ENCODE measurements around the gene PAXX. TPM values are rescaled to one million over a fixed set of nuclear protein-coding genes. Genes with fewer than 3 reads are reported as not detected.
A peak's percentile ranks its signal among the peaks of the same experiment; 100 is the strongest.

Gene PAXX
- total and polyA plus RNA-seq, 9 of the 15 experiments (the other 6 are each of a cell fraction or from before 2014, with no cell fraction given) = 1.2 to 175 (median 38.5) TPM

DNA sequence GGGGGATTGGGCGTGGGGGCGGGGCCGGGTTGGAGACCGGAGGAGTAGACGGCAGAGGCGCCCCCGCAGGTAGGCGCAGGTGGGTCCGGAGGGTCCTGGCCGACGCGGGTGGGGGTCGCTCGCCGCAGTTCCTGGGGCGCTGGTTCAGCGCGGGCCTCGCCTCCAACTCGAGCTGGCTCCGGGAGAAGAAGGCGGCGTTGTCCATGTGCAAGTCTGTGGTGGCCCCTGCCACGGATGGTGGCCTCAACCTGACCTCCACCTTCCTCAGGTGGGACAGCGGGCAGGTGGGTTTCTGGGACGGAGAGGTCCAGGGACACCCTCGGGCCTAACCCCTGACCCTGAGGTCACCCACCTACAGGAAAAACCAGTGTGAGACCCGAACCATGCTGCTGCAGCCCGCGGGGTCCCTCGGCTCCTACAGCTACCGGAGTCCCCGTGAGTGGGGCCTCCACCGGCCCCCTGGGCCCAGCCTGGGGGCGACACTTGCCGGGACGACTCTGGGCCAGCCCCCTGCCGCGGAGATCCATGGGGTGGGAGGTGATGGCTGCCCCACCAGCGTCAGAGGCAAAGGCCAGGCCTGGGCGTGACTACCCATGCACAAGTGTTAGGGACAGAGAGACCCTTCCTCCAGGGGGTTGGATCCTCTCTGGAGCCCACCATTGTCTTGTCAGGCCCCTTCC, 13.2 kb upstream of the PAXX start (continued):
- TF ChIP-seq, protein P1, sequence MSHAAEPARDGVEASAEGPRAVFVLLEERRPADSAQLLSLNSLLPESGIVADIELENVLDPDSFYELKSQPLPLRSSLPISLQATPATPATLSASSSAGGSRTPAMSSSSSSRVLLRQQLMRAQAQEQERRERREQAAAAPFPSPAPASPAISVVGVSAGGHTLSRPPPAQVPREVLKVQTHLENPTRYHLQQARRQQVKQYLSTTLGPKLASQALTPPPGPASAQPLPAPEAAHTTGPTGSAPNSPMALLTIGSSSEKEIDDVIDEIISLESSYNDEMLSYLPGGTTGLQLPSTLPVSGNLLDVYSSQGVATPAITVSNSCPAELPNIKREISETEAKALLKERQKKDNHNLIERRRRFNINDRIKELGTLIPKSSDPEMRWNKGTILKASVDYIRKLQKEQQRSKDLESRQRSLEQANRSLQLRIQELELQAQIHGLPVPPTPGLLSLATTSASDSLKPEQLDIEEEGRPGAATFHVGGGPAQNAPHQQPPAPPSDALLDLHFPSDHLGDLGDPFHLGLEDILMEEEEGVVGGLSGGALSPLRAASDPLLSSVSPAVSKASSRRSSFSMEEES (CRISPR knock-in tag; IDR thresholded peaks at IDR 0.05) = no peak
- no peak for TF ChIP-seq ASH1L (IDR thresholded peaks at IDR 0.05; ENCODE audit: borderline replicate concordance, low read depth, partially characterized antibody)
- TF ChIP-seq ZNF589 (CRISPR knock-in tag; IDR thresholded peaks at IDR 0.05; ENCODE audit: low read depth) = no peak
- no peak for TF ChIP-seq HDGF (IDR thresholded peaks at IDR 0.05)
- no peak for TF ChIP-seq FOXJ3 (CRISPR knock-in tag; IDR thresholded peaks at IDR 0.05)
- no peak for TF ChIP-seq EWSR1 (IDR thresholded peaks at IDR 0.05; ENCODE audit: borderline replicate concordance, low read depth, partially characterized antibody)
- TF ChIP-seq ZNF695 (CRISPR knock-in tag; IDR thresholded peaks at IDR 0.05) = no peak
- TF ChIP-seq MCM2 (IDR thresholded peaks at IDR 0.05; ENCODE audit: low read depth) = no peak
- TF ChIP-seq, protein P2, sequence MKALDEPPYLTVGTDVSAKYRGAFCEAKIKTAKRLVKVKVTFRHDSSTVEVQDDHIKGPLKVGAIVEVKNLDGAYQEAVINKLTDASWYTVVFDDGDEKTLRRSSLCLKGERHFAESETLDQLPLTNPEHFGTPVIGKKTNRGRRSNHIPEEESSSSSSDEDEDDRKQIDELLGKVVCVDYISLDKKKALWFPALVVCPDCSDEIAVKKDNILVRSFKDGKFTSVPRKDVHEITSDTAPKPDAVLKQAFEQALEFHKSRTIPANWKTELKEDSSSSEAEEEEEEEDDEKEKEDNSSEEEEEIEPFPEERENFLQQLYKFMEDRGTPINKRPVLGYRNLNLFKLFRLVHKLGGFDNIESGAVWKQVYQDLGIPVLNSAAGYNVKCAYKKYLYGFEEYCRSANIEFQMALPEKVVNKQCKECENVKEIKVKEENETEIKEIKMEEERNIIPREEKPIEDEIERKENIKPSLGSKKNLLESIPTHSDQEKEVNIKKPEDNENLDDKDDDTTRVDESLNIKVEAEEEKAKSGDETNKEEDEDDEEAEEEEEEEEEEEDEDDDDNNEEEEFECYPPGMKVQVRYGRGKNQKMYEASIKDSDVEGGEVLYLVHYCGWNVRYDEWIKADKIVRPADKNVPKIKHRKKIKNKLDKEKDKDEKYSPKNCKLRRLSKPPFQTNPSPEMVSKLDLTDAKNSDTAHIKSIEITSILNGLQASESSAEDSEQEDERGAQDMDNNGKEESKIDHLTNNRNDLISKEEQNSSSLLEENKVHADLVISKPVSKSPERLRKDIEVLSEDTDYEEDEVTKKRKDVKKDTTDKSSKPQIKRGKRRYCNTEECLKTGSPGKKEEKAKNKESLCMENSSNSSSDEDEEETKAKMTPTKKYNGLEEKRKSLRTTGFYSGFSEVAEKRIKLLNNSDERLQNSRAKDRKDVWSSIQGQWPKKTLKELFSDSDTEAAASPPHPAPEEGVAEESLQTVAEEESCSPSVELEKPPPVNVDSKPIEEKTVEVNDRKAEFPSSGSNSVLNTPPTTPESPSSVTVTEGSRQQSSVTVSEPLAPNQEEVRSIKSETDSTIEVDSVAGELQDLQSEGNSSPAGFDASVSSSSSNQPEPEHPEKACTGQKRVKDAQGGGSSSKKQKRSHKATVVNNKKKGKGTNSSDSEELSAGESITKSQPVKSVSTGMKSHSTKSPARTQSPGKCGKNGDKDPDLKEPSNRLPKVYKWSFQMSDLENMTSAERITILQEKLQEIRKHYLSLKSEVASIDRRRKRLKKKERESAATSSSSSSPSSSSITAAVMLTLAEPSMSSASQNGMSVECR (CRISPR knock-in tag; IDR thresholded peaks at IDR 0.05) = 0 out of 2 replicates have a peak, but pooled peaks have one; percentile 22
- no peak for TF ChIP-seq ZBTB8A (IDR thresholded peaks at IDR 0.05; ENCODE audit: partially characterized antibody)
- TF ChIP-seq ZNF232 (CRISPR knock-in tag; IDR thresholded peaks at IDR 0.05) = 0 out of 2 replicates have a peak, but pooled peaks have one; percentile 23
- peak; percentile 54; the same call in 1 of the 2 replicates for TF ChIP-seq SP1 (CRISPR knock-in tag; IDR thresholded peaks at IDR 0.05)
- TF ChIP-seq PURB (CRISPR knock-in tag; IDR thresholded peaks at IDR 0.05; ENCODE audit: low read depth) = no peak
- TF ChIP-seq CHD1 (IDR thresholded peaks at IDR 0.05; ENCODE audit: low read length) = no peak
- TF ChIP-seq, protein P3, sequence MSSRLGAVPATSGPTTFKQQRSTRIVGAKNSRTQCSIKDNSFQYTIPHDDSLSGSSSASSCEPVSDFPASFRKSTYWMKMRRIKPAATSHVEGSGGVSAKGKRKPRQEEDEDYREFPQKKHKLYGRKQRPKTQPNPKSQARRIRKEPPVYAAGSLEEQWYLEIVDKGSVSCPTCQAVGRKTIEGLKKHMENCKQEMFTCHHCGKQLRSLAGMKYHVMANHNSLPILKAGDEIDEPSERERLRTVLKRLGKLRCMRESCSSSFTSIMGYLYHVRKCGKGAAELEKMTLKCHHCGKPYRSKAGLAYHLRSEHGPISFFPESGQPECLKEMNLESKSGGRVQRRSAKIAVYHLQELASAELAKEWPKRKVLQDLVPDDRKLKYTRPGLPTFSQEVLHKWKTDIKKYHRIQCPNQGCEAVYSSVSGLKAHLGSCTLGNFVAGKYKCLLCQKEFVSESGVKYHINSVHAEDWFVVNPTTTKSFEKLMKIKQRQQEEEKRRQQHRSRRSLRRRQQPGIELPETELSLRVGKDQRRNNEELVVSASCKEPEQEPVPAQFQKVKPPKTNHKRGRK (tag; IDR thresholded peaks at IDR 0.05) = no peak
- no peak; the same call in 1 of the 2 replicates for TF ChIP-seq GATAD2B (IDR thresholded peaks at IDR 0.05; ENCODE audit: borderline replicate concordance)
- TF ChIP-seq, protein P4, sequence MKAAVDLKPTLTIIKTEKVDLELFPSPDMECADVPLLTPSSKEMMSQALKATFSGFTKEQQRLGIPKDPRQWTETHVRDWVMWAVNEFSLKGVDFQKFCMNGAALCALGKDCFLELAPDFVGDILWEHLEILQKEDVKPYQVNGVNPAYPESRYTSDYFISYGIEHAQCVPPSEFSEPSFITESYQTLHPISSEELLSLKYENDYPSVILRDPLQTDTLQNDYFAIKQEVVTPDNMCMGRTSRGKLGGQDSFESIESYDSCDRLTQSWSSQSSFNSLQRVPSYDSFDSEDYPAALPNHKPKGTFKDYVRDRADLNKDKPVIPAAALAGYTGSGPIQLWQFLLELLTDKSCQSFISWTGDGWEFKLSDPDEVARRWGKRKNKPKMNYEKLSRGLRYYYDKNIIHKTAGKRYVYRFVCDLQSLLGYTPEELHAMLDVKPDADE (conservative IDR thresholded peaks at IDR 0.05; ENCODE audit: control insufficient read depth, low read depth, low read length) = 0 out of 2 replicates have a peak, but pooled peaks have one; percentile 23
- TF ChIP-seq NR2C1 (IDR thresholded peaks at IDR 0.05) = no peak
- TF ChIP-seq NR2C1 (tag; IDR thresholded peaks at IDR 0.05) = no peak
- TF ChIP-seq L3MBTL2 (IDR thresholded peaks at IDR 0.05) = peak; percentile 26; the same call in 1 of the 2 replicates

Data from K562 (cell line).